Measurements from ENCODE around the gene TAF12.
"Not testable (repeated sequence)": the region's sequence is repeated elsewhere in the genome, so short reads cannot be mapped to it uniquely, and the experiment has no call there.

The TAF12 gene

DNA sequence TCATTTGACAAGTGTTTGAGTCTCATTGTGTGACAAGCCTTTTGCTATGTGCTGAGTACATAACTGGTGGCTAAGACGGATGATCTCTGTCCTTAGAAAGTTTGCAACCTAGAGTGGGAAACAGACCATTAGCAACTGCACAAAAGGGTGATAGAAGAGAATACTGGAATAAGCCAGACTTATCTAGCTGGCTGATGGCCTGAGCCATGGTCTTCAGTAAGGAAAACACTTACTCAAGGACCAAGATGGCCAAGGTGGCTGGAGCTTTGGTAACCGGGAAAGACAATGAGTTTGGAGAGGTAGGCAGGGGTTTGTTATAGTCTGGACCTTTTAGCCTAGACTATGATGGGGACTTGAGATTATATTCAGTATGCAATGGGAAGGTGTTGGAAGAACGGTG lies 1.6 kb upstream of the TAF12 start:
- DNase-seq, result no peak

DNA sequence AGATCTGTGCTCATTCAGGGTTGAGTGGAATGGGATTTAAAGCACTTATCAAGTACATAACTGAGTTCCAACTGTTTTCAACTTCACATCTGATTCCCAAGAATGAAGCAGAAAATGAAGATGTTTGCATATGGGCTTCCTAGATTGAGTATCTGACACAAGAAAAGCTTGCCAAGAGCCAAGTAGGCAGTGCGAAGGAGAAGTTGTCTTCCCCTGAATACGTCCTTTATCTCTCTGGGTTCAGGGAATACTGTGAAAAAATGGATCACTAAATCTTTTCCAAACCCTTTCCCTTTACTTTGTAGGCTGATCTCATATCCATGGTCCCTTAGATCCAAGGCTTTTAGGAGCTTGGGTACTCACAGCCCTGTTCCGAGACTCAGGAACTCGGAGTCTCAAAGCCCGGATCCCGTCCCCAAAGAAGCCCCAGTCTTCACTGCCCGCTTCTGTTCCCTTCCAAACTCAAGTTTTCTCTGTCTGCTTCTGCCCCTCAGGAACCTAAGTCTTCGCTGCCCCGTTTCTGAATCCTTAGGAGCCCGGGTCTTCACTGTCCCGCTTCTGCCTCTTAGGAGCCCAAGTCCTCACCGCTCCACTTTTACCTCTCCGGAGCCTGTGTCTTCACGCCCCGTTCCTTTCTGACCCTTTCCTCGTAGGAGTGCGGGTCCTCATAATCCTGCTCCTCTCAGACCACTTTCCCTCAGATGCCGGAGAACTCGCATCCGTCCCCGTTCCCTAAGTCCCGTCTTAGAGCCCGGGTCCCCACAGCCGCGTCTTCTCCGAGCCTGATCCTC lies 616 bp downstream of the TAF12 start:
- DNase-seq, result peak in 1 of 5 experiments; percentile 6

DNA sequence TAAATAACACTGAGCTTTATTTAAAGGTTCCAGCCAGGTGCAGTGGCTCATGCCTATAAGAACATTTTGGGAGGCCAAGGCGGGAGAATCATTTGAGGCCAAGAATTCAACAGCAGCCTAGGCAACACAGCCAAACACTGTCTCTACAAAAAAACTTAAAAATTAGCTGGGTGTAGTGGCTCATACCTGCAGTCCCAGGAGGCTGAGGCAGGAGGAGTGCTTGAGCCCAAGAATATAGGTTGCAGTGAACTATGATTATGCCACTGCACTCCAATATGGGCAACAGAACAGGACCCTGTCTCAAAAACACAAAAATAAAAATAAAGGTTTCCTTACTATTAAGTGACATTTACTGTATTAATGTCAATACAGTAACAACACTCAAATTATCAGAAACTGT lies 2.1 kb downstream of the TAF12 start:
- DNase-seq, result peak in 3 of 5 experiments; percentile 9 to 70 (median 24)

DNA sequence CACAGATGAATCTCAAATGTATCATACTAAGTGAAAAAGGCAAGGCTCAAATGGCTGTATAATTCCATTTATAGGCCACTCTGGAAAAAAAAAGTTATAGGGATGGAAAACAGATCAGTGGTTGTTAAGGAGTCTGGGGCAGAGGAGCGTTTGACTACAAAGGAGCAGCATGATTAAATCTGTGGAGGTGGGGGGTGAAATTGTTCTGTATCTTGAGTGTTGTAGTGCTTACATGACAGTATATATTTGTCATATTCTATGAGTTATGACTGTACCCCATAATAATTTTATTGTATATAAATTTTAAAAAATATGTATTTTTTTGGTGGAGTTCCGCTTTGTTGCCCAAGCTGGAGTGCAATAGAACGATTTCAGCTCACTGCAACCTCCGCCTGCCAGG lies 10.3 kb downstream of the TAF12 start:
- DNase-seq, result no peak

DNA sequence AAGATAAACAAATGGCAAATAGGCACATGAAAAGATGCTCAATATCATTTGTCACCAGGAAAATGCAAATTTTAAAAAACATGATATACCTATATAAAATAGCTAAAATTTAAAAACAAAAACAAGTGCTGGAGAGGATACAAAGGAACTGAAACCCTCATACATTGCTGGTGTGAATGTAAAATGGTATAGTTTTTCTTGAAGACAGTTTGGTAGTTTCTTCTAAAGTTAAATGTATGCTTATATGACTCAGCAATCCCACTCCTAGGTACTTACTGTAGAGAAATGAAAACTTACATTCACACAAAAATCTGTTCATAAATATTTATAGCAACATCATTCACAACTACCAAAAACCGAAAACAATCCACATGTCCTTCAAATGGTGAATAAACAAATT lies 11.2 kb downstream of the TAF12 start:
- peak in 1 of 5 experiments; percentile 31 for DNase-seq

DNA sequence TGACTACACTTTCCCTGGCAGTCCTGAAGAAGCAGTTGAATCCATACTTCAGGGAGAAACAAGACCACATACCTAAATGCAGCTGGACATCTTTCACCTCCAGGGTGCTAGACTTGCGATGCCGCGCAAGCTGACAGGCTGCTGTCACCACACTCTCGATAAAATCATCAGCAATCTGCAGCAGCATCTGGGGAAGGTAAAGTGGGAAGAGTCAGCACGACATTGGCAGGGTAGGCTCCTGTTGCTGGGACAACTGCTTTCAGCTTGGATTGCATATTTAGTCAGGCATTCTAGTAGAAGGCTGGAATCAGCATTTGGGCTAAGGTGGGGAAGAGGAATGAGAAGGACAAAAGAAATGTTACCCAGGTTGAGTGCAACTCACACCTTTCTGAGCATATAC lies 29.7 kb downstream of the TAF12 start:
- no peak for DNase-seq

DNA sequence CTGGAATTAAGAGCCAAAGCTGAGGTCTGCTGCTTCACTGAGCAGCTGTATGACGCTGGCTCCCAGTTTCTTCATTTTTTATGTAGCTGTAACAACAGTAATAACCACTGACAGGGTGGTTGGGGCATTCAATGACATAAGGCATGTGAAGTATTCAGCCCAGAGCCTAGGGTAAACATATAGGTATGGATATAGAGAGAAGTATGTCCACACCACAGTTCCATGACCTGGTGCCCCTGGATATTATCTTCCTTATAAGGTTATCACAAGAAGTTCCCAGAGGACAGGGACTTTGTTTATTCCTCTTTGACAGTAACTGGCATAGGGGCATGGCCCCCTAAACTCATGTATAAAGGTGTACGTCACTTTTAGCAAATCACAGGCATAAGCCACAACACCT lies 36.1 kb downstream of the TAF12 start:
- DNase-seq, result no peak

DNA sequence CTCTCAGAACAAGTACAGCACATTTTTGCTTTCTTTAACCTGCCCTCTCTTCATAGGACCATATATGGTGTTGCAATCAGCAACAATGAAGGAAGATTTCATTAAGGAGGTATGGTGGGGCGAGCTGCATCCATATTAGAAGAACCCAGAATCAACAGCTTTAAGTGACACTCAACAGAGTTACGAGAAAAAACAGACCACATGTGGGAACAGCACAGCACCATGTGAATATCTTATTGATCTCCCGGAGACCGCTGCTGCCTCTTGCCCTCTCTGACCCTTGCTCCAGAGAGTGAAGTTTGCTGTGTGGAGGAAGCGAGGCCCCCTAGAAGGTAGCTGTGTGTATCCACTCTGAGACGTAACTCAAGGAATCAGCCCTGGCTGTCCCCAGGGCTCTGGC lies 37.9 kb downstream of the TAF12 start:
- DNase-seq, result no peak

DNA sequence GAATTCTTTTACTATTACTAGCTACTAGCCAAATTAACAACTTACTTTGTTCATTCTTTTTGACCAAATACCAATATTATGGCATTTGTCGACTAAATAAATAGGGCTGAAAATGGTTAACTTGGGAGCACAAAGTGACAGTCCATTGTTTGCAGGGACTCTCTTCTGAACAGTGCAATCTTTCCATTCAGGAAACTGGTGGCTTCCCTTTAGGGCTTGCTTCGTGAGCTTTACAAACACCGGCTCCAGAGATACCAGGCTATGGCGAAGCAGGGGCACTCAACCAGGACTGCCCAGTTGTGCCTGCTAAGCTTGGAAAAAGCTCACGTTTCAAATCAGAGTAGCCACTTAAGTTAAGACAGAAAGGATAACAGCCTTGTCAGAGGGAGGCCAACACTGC lies 38.5 kb downstream of the TAF12 start:
- DNase-seq, result no peak

DNA sequence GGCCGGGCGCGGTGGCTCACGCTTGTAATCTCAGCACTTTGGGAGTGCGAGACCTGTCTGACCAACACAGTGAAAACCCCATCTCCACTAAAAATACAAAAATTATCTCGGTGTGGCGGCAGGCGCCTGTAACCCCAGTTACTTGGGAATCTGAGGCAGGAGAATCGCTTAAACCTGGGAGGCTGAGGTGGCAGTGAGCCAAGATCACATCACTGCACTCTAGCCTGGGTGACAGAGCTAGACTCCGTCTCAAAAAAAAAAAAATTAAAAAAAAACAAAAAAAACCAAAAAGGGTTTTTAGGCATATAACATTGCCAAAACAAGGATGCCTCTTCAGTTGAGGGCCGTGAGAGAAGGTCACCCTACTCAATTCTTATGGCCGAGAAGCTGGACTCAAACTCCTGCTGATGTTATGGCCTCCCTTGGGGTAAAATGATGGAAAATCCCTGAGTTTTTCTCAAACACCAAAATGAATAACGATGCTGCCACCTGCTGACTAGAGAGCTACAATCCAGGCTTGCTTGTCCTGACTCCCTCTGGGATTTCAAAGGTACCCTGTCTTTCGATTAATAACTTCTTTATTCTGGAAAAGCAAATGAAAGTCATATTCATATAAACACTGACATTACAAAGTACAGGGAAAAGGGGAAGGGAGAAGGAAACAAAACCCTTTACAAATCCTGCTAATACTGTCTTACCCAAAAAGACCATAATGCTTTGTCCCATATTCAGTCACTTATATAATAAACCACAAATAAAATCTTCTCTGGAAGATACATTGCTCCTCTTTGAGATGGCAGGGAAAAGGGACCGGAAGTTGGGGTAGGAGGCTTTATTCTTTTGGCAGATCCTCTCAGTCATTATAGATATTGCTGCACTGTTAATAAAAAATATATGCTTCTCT lies 40.1 kb downstream of the TAF12 start:
- no peak for DNase-seq

DNA sequence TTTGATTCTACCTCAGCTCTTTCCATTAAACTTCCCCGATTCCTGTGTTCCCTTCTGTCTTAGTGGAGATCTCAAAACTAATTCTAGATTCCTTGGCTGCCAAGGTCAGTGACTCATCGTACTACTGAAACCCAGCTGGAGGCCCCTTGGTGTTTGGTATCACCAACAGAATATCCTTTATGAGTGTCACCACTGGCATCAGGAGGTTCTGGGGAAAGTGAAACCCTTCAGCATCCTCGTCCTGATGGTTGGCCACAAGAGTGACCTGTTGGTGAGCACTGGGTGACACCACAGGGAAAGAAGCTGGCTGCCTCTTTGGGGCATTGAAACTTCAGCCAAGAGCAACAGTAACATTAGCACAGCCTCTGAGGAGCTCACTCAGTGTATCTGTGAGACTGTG lies 41.2 kb downstream of the TAF12 start:
- peak in 1 of 5 experiments; percentile 67 for DNase-seq

DNA sequence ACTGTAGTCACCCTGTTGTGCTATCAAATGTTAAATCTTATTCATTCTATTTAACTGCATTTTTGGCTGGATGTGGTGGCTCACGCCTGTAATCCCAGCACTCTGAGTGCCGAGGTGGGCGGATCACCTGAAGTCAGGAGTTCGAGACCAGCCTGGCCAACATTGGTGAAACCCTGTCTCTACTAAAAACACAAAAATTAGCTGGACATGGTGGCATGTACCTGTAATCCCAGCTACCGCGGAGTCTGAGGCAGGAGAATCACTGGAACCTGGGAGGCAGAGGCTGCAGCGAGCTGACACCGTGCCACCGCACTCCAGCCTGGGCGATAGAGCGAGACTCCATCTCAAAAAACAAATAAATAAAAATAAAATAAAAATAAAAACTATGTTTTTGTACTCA lies 46.6 kb downstream of the TAF12 start:
- DNase-seq, result not testable (repeated sequence)

DNA sequence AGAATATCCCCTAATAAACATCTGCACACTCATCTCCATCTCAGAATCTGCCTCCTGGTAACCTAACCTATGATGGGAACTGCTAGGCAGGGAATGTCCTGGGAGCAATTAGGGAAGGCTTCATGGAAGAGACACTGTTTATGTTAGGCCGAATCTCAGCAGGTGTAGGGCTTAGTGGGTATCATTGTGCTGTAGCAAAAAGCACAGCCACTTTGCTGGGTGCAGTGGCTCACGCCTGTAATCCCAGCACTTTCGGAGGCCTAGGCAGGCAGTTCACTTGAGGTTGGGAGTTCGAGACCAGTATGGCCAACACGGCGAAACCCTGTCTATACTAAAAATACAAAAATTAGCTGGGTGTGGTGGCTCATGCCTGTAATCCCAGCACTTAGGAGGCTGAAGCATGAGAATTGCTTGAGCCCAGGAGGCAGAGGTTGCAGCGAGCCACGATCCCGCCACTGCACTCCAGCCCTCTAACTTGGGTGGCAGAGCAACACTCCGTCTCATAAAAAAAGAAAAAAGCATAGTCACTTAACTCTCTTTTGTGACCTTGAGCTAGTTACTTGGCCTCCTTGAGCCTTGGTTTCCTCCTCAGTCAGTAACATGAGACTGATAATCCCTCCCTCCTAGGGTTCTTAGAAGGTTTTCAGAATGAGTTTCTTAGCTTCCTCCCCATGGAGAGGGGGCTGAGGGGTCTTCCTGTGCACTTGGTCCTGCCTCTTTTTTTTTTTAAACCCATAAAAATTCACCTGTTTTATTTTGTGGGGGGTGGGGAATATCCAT lies 47.3 kb downstream of the TAF12 start:
- no peak for DNase-seq

DNA sequence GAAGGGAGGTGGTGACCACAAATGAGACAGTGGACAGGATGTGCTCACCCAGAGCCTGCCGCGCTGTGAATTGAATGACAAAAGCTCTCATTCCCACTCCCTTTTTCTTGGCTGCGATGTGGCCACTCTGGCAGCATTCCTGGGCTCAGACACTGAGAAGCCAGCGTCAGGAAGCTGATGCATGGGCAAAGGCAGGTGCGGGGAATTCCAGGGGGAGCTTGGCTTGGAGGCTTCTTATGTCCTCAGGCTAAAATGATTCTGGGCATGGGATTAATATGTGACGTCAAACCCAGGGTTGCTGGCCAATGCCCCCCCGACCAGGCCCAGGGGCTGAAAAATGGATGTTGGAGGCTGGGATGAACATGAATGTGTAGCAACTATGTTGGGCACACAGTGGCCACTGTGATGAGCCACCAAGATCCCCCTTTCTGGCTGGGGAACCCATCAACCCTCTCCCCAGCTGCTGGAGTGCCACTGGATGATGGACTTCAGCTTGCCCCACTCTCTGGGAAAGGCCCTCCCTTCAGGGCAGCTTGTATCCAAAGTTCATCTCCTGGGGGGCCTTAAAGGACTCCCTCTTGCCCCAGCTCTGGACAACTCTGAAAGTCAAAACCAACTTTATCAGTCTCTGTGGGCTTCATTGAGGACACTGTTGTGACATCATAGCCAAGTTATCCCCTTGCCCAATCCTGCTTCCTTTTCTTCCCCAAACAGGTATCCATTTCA lies 48.0 kb downstream of the TAF12 start:
- not testable (repeated sequence) for DNase-seq

DNA sequence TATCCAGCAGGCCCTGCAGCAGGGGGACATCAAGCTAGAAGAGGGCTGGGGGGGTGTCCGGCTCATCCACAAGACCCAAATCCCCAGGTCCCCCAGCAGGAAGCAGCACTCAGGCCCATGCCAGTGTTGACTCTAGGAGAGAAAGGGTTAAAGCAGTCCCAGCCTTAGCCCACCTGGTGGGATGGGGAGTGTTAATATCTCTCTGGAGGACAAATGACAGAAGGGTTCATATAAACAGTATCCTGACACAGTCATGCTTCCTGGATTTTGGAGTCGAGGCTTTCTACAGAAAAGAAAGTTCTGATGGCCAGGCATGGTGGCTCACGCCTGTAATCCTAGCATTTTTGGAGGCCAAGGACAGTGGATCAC lies 48.9 kb downstream of the TAF12 start:
- DNase-seq, result not testable (repeated sequence)

DNA sequence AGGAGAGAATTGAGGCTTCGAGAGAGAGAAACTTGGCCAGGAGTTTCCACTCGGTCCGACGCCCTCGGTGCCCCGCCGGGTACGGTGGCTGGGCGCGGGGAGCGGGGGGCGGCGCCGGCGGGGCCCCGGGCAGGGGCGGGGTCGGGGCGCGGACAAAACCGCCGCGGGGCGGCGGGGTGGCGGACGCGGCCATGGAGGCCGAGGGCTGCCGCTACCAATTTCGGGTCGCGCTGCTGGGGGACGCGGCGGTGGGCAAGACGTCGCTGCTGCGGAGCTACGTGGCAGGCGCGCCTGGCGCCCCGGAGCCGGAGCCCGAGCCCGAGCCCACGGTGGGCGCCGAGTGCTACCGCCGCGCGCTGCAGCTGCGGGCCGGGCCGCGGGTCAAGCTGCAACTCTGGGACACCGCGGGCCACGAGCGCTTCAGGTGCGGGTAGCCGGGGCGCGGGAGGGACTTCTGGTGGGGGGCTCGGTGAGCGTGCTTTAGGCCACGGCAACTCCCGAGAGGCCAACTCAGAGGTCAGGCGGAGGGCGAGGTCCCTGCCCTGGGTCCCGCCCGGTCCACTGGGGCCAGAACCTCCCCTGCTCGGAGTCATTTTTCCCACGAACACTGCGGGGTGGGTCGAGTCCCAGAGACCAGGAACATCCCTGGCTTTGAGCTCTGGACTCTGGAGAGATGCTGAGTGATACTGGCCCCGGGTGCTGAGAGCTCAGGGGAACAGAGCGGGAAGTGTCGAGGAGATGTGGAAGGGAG lies 50.4 kb downstream of the TAF12 start:
- no peak for DNase-seq

DNA sequence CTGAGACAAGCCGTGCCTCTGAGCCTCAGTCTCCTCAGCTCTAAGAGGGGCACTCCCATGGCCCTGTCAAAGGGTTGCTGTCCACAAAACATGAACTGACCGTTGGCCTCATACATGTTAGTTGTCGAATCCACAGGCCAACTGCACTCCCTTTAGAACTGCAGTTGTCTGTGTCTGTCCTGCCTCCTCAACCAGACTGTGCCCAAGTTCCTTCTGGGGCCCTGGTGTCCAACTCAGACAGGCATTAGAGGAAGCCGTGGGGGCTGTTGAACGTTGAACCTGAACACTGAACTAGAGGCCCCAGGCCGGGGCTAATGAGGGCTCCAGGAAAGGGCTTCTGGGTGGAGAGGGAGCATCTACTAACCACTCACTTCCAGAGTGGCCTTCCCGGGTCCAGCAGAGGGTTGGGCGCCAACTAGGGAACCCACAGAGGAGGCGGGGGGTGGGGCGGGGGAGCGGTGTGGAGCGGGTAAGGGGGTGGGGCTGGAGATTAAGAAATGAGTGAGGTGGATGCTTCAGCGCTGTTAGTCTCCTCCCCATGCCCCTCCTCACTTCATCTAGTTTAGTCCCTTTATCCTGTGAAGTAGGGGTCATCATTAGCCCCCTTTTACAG lies 51.1 kb downstream of the TAF12 start, which contains the start of gene RAB42:
TSS of gene RAB42 (plus strand) at position 558 of the 613 bp plus-strand sequence. CDS start 247 bp downstream, outside the sequence.
- peak in 1 of 5 experiments; percentile 37 for DNase-seq

DNA sequence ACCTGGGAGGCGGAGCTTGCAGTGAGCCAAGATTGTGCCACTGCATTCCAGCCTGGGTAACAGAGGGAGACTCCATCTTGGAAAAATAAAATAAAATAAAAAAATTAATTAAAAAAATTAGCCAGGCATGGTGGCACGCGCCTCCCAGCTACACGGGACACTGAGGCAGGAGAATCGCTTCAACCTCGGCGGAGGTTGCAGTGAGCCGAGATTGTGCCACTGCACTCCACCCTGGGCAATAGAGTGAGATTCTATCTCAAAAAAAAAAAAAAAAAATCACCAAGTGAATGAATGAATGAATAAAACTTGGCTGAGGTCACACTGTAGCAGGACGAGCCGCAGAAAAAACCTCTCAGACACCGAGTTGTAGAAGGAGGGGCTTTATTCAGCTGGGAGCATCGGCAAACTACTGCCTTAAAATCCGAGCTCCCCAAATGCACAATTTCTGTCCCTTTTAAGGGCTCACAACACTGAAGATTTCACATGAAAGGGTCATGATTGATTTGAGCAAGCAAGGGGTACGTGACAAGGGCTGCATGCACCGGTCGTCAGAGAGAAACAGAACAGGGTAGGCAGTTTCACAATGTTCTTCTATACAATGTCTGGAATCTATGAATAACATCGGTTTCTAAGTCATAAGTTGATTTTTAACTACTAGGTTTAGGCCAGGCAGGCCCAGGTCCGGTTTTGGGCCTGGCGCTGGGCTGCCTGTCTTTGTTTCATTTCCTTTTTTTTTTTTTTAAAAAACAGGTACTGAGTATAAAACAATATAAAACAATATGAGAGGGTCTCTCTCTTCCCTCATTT lies 56.1 kb downstream of the TAF12 start:
- not testable (repeated sequence) for DNase-seq

DNA sequence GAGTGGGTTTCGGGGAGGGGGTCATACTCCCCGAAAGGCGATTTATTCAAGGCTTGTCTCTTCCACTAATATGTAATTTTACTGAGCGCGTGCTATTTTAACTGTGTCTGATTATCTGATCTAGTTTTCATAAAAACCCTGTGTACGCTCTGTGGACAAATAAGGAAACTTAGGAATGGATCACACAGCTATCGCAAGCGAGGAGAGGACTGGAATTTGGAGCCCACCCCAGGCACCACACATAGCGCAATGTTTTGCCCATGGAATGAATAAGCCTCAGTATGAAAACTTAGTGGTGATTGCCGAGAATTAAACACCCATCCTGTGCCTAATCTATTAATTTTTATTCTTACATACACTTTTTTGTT lies 60.6 kb downstream of the TAF12 start:
- no peak for DNase-seq

Measured in T-helper 2 cell (primary cell).